ENCODE measurements around the gene MC2R. TPM values are rescaled to one million over a fixed set of nuclear protein-coding genes. Genes with fewer than 3 reads are reported as not detected.

Gene MC2R
- polyA plus RNA-seq, 1 donor from 2014 or later, result not detected

Other genes starting within 250 kb of the MC2R start
- 9.6 and 11.5 TPM in 2 replicates for gene FAM210A, start 189.0 kb downstream of the MC2R start, polyA plus RNA-seq
- gene RNMT, start 188.9 kb downstream of the MC2R start, polyA plus RNA-seq, result 29.8 and 31.1 TPM in 2 replicates
- gene MC5R, start 91.4 kb downstream of the MC2R start, polyA plus RNA-seq, result not detected in 2 replicates
- gene ZNF519, start 216.9 kb upstream of the MC2R start, polyA plus RNA-seq, result 20.0 and 25.0 TPM in 2 replicates